Measurements from ENCODE around the gene DBX2. TPM values are rescaled to one million over a fixed set of nuclear protein-coding genes. Genes with fewer than 3 reads are reported as not detected.
"Not testable (repeated sequence)": the region's sequence is repeated elsewhere in the genome, so short reads cannot be mapped to it uniquely, and the experiment has no call there.

DBX2 gene
- total RNA-seq, result not detected

- peak in 1 of 2 donors; percentile 51 for ATAC-seq
Observed at GRCh38 chr12:45050751-45051571, at the start of gene DBX2. Gene DBX2, minus strand, starts transcription at chr12:45051099. Its CDS starts 172 bp downstream, at chr12:45050927.

DNA sequence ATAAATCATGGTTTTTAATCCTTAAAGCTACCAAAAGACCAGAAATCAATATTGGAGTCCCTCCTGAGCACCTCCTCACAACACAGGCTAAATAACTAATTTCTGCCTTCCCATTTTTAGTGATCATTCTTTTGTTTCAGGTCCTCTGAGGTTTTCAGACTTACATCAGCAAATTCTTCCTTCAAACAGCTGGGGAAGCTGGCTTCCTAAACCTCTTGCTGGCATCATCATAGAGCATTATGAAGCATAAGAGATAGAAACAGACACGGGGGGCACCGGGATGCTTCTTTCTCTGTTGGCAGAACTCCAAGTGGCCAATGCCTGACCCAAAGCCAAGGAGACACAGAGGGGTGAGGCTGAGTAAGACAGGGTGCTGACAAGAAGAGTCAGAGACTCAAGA lies 47.9 kb upstream of the DBX2 start:
- DNase-seq (ENCODE audit: low spot score in 2 of 2) (no peak), ATAC-seq (no peak)
- Mint-ChIP-seq H3K9me3 (peaks cover 0 to 4% of the 10 kb centered on the region in 2 donors), H3K27ac (no peak overlapping the region), H3K36me3 (no peaks in the 10 kb centered on the region)

More at GRCh38 chr12:45050751-45051571, at the start of gene DBX2:
- Mint-ChIP-seq H3K9me3 (no peaks in the 10 kb centered on the region), H3K36me3 (no peaks in the 10 kb centered on the region), H3K27ac (no peak within 1 kb of the TSS)
- no peak for DNase-seq (ENCODE audit: low spot score in 2 of 2)

DNA sequence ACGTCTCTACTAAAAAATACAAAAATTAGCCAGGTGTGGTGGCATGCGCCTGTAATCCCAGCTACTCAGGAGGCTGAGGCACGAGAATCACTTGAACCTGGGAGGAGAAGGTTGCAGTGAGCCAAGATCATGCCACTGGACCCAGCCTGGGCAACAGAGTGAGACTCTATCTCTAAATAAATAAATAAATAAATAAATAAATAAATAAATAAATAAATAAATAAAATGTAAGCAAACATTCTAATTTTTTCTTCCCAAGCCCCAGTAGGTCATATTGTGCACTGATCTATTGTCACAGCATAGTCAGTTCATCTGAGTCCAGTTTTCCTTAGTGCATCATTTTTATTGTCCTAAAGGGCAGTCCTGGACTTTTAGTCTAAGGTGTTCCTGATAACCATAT lies 44.5 kb upstream of the DBX2 start:
- not testable (repeated sequence) for ATAC-seq; H3K36me3 Mint-ChIP-seq; H3K9me3 Mint-ChIP-seq; H3K27ac Mint-ChIP-seq; DNase-seq (ENCODE audit: low spot score in 2 of 2)

DNA sequence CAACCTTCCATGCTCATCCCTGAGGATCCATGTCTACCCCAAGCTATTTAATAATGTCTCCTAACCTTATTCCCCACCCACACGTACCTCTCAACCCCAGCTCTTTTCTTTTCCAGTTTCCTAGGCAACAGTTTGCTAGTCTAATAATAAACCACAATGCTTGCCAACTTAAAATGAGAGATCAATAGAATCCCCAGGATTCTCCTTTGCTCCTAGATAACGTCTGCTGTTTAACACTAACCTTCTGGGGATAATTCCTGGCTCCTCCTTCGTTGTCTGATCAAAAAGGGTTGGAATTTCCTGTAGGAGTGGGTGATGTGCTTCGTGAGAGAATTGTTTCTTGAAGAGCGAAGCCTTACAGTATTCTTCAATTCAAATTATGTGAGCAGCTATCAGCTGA lies 42.2 kb upstream of the DBX2 start:
- Mint-ChIP-seq H3K27ac (no peak overlapping the region), H3K9me3 (no peaks in the 10 kb centered on the region), H3K36me3 (no peaks in the 10 kb centered on the region)
- DNase-seq (ENCODE audit: low spot score in 2 of 2) (no peak), ATAC-seq (no peak)

- H3K27ac Mint-ChIP-seq, result no peak overlapping the region
- peaks cover 4 to 5% of the 10 kb centered on the region in 2 donors for H3K9me3 Mint-ChIP-seq
- peaks cover 6% of the 10 kb centered on the region in 2 donors for H3K36me3 Mint-ChIP-seq
- ATAC-seq (no peak), DNase-seq (ENCODE audit: low spot score in 2 of 2) (no peak)
Observed at GRCh38 chr12:45089411-45090075, 38.6 kb upstream of the DBX2 start.

GRCh38 chr12:45088608-45089007 lies 37.7 kb upstream of the DBX2 start:
- ATAC-seq (no peak), DNase-seq (ENCODE audit: low spot score in 2 of 2) (no peak)
- peaks cover 4 to 5% of the 10 kb centered on the region in 2 donors for H3K9me3 Mint-ChIP-seq
- peaks cover 6% of the 10 kb centered on the region in 2 donors for H3K36me3 Mint-ChIP-seq
- H3K27ac Mint-ChIP-seq, result no peak overlapping the region

DNA sequence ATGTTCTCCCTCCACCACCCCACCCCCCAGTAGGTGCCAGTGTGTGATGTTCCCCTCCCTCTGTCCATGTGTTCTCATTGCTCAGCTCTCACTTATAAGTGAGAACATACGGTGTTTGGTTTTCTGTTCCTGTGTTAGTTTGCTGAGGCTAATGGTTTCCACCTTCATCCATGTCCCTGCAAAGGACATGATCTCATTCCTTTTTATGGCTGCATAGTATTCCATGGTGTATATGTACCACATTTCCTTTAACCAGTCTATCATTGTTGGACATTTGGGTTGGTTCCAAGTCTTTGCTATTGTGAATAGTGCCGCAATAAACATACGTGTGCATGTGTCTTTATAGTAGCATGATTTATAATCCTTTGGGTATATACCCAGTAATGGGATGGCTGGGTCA lies 33.3 kb upstream of the DBX2 start:
- ATAC-seq; H3K9me3 Mint-ChIP-seq; H3K36me3 Mint-ChIP-seq; H3K27ac Mint-ChIP-seq; DNase-seq (ENCODE audit: low spot score in 2 of 2): not testable (repeated sequence)

GRCh38 chr12:45077251-45077650 lies 26.4 kb upstream of the DBX2 start:
- no peaks in the 10 kb centered on the region for H3K9me3 Mint-ChIP-seq
- ATAC-seq (no peak), DNase-seq (ENCODE audit: low spot score in 2 of 2) (no peak)
- no peaks in the 10 kb centered on the region for H3K36me3 Mint-ChIP-seq
- H3K27ac Mint-ChIP-seq, result no peak overlapping the region

DNA sequence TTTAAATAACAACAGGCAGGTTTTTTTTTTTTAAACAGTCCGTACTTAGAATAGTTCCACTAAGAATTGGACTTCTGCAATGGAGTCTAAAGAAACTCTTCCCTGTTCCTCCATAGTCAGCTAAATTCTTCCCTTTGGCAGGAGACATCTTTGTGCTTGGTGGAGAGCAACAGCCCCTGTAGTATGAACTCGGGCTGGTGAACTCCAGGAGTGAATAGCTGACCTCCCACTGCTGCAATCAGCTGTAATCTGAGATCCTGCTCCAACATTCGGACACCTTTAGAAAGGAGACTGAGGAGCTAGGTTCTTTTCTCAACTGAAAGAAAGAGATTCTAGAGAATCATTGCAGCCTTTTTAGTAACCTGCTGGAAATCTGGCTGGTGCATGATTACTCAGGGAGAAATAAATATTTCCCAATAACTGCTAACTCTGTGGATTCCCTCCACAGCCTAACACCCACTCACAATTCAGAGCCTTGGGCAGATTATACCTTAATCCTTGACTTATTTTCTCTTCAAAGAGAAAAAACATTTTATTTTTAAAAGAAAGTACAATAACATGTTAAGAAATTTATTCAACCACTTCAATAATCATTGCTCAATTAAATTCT lies 25.6 kb upstream of the DBX2 start:
- H3K36me3 Mint-ChIP-seq, result no peaks in the 10 kb centered on the region
- ATAC-seq (no peak), DNase-seq (ENCODE audit: low spot score in 2 of 2) (no peak)
- H3K9me3 Mint-ChIP-seq, result no peaks in the 10 kb centered on the region
- no peak overlapping the region for H3K27ac Mint-ChIP-seq

DNA sequence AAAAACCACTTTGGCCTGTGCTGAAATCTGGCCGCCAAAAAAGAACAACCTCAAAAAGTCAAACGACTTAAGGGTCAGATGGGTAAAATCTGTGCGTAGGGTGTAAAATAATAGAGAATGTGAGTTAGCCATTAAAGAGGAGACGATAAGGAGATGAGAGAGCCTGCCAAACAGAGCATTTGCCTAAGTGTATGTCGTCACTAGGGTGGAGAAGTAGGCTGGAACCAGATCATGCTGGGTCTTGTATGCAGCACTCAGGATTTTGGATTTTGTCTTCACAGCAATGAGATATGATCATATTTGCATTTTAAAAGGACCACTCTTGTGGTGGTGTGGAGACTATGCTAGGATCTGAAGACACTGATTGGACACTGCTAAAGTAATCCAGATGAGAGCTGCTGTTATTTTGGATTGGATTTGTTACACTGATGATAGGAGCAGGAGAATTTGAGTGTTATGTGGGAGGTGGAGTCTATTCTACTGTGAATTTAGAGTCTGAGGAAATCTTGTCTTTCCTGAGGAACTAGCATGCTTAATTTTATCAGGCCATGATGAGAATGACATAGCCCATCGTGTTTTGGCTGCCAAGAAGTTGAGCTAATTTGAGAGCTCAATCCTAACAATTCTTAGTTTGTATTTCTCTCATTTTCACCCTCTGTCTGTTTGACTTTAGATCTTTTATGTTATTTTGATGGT lies 24.8 kb upstream of the DBX2 start:
- H3K36me3 Mint-ChIP-seq, result no peaks in the 10 kb centered on the region
- H3K27ac Mint-ChIP-seq, result no peak overlapping the region

DNA sequence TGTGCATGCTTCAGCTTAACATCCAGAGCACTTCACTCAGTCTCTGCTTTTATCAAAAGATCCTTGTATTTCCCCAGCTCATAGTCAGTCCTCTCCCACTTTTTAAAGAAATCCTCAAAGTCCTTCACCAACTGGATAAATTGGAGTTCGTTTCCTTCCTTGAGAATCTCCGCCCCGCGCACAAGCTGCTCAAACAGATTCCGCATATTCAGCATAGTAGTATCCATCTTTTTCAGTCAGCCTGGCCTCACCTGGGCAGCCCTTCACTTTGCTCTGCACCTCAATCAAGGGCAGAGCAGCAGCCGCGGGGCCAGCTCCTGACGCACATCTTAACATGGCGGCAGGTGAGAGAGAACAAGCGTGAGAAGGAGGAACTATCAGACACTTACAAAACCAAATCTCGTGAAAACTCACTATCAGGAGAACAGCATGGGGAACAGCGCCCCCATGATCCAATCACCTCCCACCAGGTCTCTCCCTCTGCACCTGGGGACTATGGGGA lies 14.3 kb upstream of the DBX2 start:
- Mint-ChIP-seq H3K36me3 (peaks cover 0 to 22% of the 10 kb centered on the region in 2 donors), H3K27ac (no peak overlapping the region), H3K9me3 (peaks cover 3 to 26% of the 10 kb centered on the region in 2 donors)
- DNase-seq (ENCODE audit: low spot score in 2 of 2) (no peak), ATAC-seq (no peak)

More for the DNA sequence above, 24.8 kb upstream of the DBX2 start:
- H3K9me3 Mint-ChIP-seq, result no peaks in the 10 kb centered on the region
- DNase-seq (ENCODE audit: low spot score in 2 of 2) (no peak), ATAC-seq (no peak)

GRCh38 chr12:45060976-45061375 lies 10.1 kb upstream of the DBX2 start:
- Mint-ChIP-seq H3K36me3 (peaks cover 0 to 9% of the 10 kb centered on the region in 2 donors), H3K27ac (no peak overlapping the region), H3K9me3 (peaks cover 0 to 10% of the 10 kb centered on the region in 2 donors)
- ATAC-seq, result no peak
- DNase-seq (ENCODE audit: low spot score in 2 of 2), result no peak

- no peak for DNase-seq (ENCODE audit: low spot score in 2 of 2)
- no peaks in the 10 kb centered on the region for H3K9me3 Mint-ChIP-seq
- H3K27ac Mint-ChIP-seq, result no peak overlapping the region
- ATAC-seq, result no peak
- H3K36me3 Mint-ChIP-seq, result no peaks in the 10 kb centered on the region
Observed at GRCh38 chr12:45051572-45052125, 750 bp upstream of the DBX2 start.

DNA sequence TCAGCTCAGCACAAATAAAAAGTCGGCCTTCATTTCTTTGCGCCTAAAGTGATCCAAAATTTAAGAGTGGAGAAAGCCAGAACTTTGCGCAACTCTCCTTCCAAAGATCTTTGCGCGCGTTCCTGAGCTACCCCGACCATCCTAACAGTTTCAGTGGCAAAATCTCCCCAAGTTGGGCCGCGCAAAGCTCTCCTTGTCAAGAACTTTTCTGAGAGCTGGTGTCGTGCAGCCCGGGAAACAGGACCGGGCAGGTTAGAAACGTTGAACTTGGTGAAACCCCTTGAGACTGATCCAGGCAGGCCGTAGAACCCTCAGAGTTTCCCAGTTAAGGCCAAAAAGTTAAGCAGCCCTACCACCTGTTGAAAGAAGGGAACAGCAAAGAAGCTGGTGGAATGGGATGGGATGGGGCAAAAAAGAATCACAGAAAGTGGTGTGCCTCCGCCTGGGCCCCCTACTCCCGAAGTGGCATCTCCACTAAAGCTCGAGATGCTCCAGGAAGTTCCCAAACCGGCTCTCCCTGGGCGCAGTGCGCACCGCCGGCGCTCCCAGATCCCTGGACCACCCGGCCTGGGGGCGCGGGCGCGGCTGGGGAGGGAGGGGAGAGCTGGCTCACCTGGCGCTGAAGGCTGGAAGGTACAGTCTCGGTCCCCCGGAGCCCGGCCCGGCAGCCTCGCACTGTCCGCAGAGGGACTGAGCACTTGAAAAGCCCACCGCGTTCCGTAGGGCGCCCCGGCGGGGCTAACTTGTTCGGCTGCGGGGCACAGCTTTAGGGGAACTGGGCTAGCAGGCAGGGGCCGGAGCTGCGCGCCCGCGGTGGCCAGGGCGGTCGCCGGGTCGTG lies 768 bp downstream of the DBX2 start:
- Mint-ChIP-seq H3K9me3 (no peaks in the 10 kb centered on the region), H3K27ac (no peak overlapping the region), H3K36me3 (no peaks in the 10 kb centered on the region)
- DNase-seq (ENCODE audit: low spot score in 2 of 2) (no peak), ATAC-seq (no peak)

GRCh38 chr12:45042599-45042998 lies 8.3 kb downstream of the DBX2 start:
- H3K9me3 Mint-ChIP-seq, result no peaks in the 10 kb centered on the region
- ATAC-seq, result no peak
- H3K36me3 Mint-ChIP-seq, result no peaks in the 10 kb centered on the region
- no peak for DNase-seq (ENCODE audit: low spot score in 2 of 2)
- no peak overlapping the region for H3K27ac Mint-ChIP-seq

DNA sequence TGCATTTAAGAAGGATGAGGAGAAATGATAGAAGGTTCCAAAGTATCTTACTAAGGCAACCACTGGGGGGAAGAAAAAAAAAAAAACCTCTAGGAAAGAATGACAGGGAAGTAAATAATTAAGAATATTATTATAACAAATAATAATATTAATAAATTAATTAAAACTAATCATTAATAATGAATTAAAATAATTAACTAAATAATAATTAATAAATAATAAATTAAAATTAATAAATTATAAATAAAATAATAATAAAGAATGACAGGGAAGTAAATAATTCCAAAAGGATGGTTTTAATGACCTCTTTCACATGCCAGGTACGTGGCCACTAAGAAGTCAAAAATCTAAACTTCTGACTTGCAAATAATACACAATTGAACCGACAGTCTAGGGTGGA lies 9.9 kb downstream of the DBX2 start:
- no peak overlapping the region for H3K27ac Mint-ChIP-seq
- no peaks in the 10 kb centered on the region for H3K36me3 Mint-ChIP-seq
- DNase-seq (ENCODE audit: low spot score in 2 of 2) (no peak), ATAC-seq (no peak)
- H3K9me3 Mint-ChIP-seq, result no peaks in the 10 kb centered on the region
